Measurements from ENCODE around the gene AGPAT4.

- TF ChIP-seq EZH2phosphoT487 (IDR thresholded peaks at IDR 0.05; ENCODE audit: low read depth, severe bottlenecking, unreplicated experiment) (no peak), CTCF (IDR thresholded peaks at IDR 0.05; ENCODE audit: poor library complexity) (no peak), EZH2 (IDR thresholded peaks at IDR 0.05; ENCODE audit: borderline replicate concordance) (no peak)
Observed at GRCh38 chr6:161218222-161218621, 55.6 kb downstream of the AGPAT4 start.

Measured in hepatocyte (in vitro differentiated cells).